Heart right ventricle (tissue), 16 donors: ENCODE results near the gene CARD10. TPM values are rescaled to one million over a fixed set of nuclear protein-coding genes. Genes with fewer than 3 reads are reported as not detected.
"Not testable (repeated sequence)": the region's sequence is repeated elsewhere in the genome, so short reads cannot be mapped to it uniquely, and the experiment has no call there.

Source experiments
- ATAC-seq, 8 donors: fragments of 200-7000 bp; cut with Tn5 transposase; one replicate each; pipeline ENCODE4 v1.9.1; 2020; ENCODE audit warnings: mild to moderate bottlenecking in 8 of 8, moderate library complexity in 8 of 8, moderate number of reproducible peaks in 1 of 8
- DNase-seq, 2 donors: peaks; one replicate each; pipeline ENCODE4 v3.0.0-alpha.2; 2020
- H3K27ac ChIP-seq, 10 donors: fragments of 200-600 bp; sonication (generic) in 2 of 10; one replicate each; pipeline versions ENCODE4 v1.5.0 to v1.8.0; 2020 to 2022; ENCODE audit warnings: mild to moderate bottlenecking in 3 of 10
- H3K27me3 ChIP-seq, 7 donors: fragments of 200-600 bp; one replicate each; pipeline ENCODE4 v1.8.0; 2021 to 2022; ENCODE audit warnings: mild to moderate bottlenecking in 2 of 7
- H3K36me3 ChIP-seq, 9 donors: fragments of 200-600 bp; sonication (generic) in 1 of 9; one replicate each; pipeline versions ENCODE4 v1.5.0 to v1.8.0; 2020 to 2022; ENCODE audit warnings: mild to moderate bottlenecking in 2 of 9
- H3K4me1 ChIP-seq, 9 donors: fragments of 200-600 bp; sonication (generic) in 1 of 9; one replicate each; pipeline versions ENCODE4 v1.5.0 to v1.8.0; 2020 to 2022; ENCODE audit warnings: mild to moderate bottlenecking in 4 of 9
- H3K4me3 ChIP-seq, 10 donors: fragments of 200-600 bp; sonication (generic) in 2 of 10; one replicate each; pipeline versions ENCODE4 v1.5.0 to v1.8.0; 2020 to 2022; ENCODE audit warnings: mild to moderate bottlenecking in 7 of 10, moderate library complexity in 2 of 10
- H3K9me3 ChIP-seq, 11 donors: fragments of 200-600 bp in 10 of 11; sonication (generic) in 2 of 11; one replicate each; pipeline versions ENCODE4 v1.5.0 to v1.8.0; 2013 to 2022; ENCODE audit warnings: mild to moderate bottlenecking in 2 of 11, control low read depth in 1 of 11, moderate library complexity in 1 of 11
- WGBS, 2 donors: extraction: QIAGEN DNeasy Blood & Tissue Kit; methylation state at CpG; one replicate each; pipeline ENCODE4 v1.1.7; 2013; ENCODE audit warnings: inconsistent platforms in 1 of 2; 5-methylcytosine and 5-hydroxymethylcytosine counted together
- intact Hi-C, 10 donors: fragments of 100-400 bp; cut with DNase I; formaldehyde crosslinking; loops; one replicate each; pipeline versions ENCODE4 v1.11.1 to v1.14.2; 2022
- polyA plus RNA-seq, 2 donors: library from polyadenylated mRNA; stranded (reverse); fragments of 200-250 nt; gene quantifications; one replicate each; pipeline ENCODE4 v1.2.3, GENCODE V29; 2013
- total RNA-seq, 10 donors: library from RNA; stranded (reverse); fragmentation: NEBNext Ultra II Directional in 3 of 10; extraction: Animal tissue kit (Norgen Biotek cat#: 25700) in 3 of 10; gene quantifications; one replicate each; pipeline versions ENCODE4 v1.2.1 to v1.2.4, GENCODE V29; 2021 to 2023
- TF ChIP-seq, protein P1 (sequence below), 9 donors: fragments of 200-600 bp; sonication (generic) in 2 of 9; IDR thresholded peaks; one replicate each; pipeline versions ENCODE4 v1.5.0 to v1.8.0; 2021 to 2022; ENCODE audit warnings: antibody characterized with exemption in 9 of 9, mild to moderate bottlenecking in 5 of 9, moderate library complexity in 1 of 9
- donor health status: Arrhythmogenic right ventricular cardiomyopathy.
- donor health status: ischemic (EF 13 %, LVEDD 7.1; RV severe dilation, severe dysfunction).
- donor health status: healthy with polysubstance abuse.
- donor health status: DM: no; HTN: yes; CAD: no.
- donor health status: DM: no; HTN: no; CAD: no.
- donor health status: ischemic (EF 25% LVEDD 6.9; RV normal size, moderate dysfunction).
- donor health status: ischemic (EF 25% LVEDD 5.7; RV mildly dilated, moderate dysfunction).
- donor health status: healthy.
- donor health status: DM: yes; HTN: yes; CAD: no.
- donor health status: Ischemic cardiomyopathy.
- donor health status: ischemic (EF 35%, LVEDD 5.7; RV mildly dilated, moderate dysfunction).
- donor health status: nonischemic (EF 11% LVEDD 7.7; RV severe dilation, severe dysfunction).
- donor health status: DM: yes; HTN: yes; CAD: no.
- donor health status: PGD.
- donor health status: ischemic (EF 29% LVEDD 5.4; RV normal size, mild dysfunction).
- donor health status: nonischemic (EF 23%, LVEDD 6.1; RV moderate dilation, normal function).

CARD10 gene
- total and polyA plus RNA-seq, 12 donors = 7.4 to 14.8 (median 8.9) TPM

DNA sequence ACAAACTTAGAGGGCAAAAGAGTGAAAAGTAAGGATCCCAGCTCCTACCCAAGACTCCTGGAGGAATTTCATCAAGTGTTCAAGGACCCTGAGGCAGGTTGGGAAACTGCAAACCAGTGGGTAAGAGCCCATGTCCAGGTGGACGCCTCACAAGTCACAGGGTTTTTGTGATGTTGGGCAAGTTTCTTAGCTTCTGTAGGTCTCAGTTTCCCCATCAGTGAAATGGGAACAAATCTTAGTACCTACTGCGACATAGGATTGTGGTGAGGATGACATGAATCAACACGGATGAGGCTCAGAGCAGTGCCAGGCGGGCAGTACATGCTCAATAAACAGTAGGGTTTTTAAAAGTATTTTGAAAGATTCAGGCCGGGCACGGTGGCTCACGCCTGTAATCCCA is 23.7 kb upstream of the CARD10 start:
- H3K4me1 ChIP-seq = peaks cover 12 to 47% (median 33%) of the 10 kb centered on the region in 9 donors
- no peaks in the 10 kb centered on the region for H3K9me3 ChIP-seq
- H3K27me3 ChIP-seq = peaks cover 0 to 15% (median 0%) of the 10 kb centered on the region in 7 donors
- 89 to 93% methylated on average over 7 of the region's 7 CpGs for WGBS, 2 donors
- H3K27ac ChIP-seq = no peak overlapping the region
- H3K36me3 ChIP-seq = no peaks in the 10 kb centered on the region
- TF ChIP-seq, protein P1, sequence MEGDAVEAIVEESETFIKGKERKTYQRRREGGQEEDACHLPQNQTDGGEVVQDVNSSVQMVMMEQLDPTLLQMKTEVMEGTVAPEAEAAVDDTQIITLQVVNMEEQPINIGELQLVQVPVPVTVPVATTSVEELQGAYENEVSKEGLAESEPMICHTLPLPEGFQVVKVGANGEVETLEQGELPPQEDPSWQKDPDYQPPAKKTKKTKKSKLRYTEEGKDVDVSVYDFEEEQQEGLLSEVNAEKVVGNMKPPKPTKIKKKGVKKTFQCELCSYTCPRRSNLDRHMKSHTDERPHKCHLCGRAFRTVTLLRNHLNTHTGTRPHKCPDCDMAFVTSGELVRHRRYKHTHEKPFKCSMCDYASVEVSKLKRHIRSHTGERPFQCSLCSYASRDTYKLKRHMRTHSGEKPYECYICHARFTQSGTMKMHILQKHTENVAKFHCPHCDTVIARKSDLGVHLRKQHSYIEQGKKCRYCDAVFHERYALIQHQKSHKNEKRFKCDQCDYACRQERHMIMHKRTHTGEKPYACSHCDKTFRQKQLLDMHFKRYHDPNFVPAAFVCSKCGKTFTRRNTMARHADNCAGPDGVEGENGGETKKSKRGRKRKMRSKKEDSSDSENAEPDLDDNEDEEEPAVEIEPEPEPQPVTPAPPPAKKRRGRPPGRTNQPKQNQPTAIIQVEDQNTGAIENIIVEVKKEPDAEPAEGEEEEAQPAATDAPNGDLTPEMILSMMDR (IDR thresholded peaks at IDR 0.05) = no peak
- intact Hi-C loops = loop anchor here in 1 of 10 donors (5.0 kb wide), 1 partner anchor 49 kb away; no protein-coding TSS in a partner anchor
- no peak overlapping the region for H3K4me3 ChIP-seq
- DNase-seq (no peak), ATAC-seq (no peak)

- not testable (repeated sequence) for H3K4me3 ChIP-seq, H3K36me3 ChIP-seq, H3K27ac ChIP-seq, ATAC-seq, H3K9me3 ChIP-seq, DNase-seq
- peaks cover 10 to 45% (median 30%) of the 10 kb centered on the region in 9 donors for H3K4me1 ChIP-seq
- WGBS, 2 donors = 97 to 98% methylated on average over 4 of the region's 4 CpGs
- intact Hi-C loops = loop anchor here in 1 of 10 donors (5.0 kb wide), 1 partner anchor 50 kb away; no protein-coding TSS in a partner anchor
- H3K27me3 ChIP-seq = peaks cover 0 to 15% (median 0%) of the 10 kb centered on the region in 7 donors
Observed at GRCh38 chr22:37542416-37542815, 23.2 kb upstream of the CARD10 start.

DNA sequence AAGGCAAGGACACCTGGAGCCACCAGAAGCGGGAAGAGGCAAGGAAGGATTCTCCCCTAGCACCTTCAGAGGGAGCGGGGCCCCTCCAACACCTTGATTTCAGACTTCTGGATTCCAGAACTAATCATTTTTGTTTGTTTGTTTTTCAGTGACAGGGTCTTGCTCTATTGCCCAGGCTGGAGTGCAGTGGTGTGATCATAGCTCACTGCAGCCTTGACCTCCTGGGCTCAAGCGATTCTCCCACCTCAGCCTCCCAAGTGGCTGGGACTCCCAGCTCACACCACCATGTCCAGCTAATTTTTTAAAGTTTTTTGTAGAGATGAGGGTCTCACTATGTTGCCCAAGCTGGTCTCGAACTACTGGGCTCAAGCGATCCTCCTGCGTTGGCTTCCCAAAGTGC is 20.6 kb upstream of the CARD10 start:
- not testable (repeated sequence) for H3K27ac ChIP-seq, H3K4me3 ChIP-seq, DNase-seq, H3K36me3 ChIP-seq, ATAC-seq, H3K9me3 ChIP-seq
- Histone ChIP-seq H3K4me1 (peaks cover 0 to 21% (median 7%) of the 10 kb centered on the region in 9 donors), H3K27me3 (peaks cover 0 to 15% (median 0%) of the 10 kb centered on the region in 7 donors)
- 93 to 98% methylated on average over 6 of the region's 6 CpGs for WGBS, 2 donors
- intact Hi-C loops = loop anchor here in 8 of 10 donors (1.0 to 5.0 kb wide), 7 partner anchors 28 to 55 kb away; no protein-coding TSS in a partner anchor

DNA sequence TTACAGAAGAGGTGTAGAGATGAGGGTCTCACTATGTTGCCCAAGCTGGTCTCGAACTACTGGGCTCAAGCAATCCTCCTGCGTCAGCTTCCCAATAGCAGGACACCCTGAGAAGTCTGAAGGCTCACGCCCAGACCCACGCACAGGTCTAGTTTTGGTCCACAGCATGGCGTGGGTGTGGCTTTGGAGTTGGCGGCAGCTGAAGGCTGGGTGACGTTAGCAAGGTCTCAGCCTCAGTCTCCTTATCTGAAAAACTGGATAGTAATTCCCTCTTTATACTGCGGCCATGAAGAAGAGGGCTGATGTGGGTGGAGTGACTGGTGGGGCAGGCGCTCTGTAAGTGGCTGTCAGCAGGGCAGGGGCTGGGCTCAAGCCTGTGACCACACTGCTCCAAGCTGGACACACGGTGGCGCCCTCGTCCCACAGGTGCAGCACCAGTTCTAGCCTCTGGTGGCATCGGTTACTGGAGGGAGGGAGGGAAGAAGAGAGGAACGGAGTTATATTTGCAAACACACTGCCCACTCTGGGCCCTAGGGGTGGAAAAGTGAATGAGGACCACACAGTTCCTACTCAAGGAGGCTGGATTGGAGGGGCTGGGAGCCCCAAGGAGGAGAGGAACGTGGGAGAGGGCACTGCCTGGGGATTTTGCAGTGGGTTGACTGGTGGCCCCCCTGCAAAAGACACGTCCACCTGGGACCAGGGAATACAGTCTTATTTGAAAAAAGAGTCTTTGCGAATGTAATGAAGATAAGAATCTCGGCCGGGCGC is 19.6 kb upstream of the CARD10 start:
- H3K9me3 ChIP-seq = no peaks in the 10 kb centered on the region
- H3K4me3 ChIP-seq = peak overlapping the region in 5 of 10 donors; percentile 8 to 17 (median 14)
- H3K27me3 ChIP-seq = peaks cover 0 to 15% (median 0%) of the 10 kb centered on the region in 7 donors
- ATAC-seq = peak; percentile 98 to 99 (median 99)
- no peaks in the 10 kb centered on the region for H3K36me3 ChIP-seq
- intact Hi-C loops = loop anchor here in 9 of 10 donors (1.0 to 5.0 kb wide), 8 partner anchors 29 to 56 kb away; no protein-coding TSS in a partner anchor
- TF ChIP-seq, protein P1 (IDR thresholded peaks at IDR 0.05) = peak; percentile 89 to 99 (median 96)
- peak overlapping the region in 2 of 10 donors; percentile 22 to 28 for H3K27ac ChIP-seq
- peak; percentile 94 to 96 for DNase-seq
- 21 to 23% methylated on average over 20 of the region's 20 CpGs for WGBS, 2 donors
- H3K4me1 ChIP-seq = peaks cover 0 to 24% (median 7%) of the 10 kb centered on the region in 9 donors

GRCh38 chr22:37535159-37535558 is 15.9 kb upstream of the CARD10 start:
- ATAC-seq (no peak), DNase-seq (no peak)
- peaks cover 0 to 22% (median 7%) of the 10 kb centered on the region in 9 donors for H3K4me1 ChIP-seq
- H3K27ac ChIP-seq = no peak overlapping the region
- H3K27me3 ChIP-seq = peaks cover 0 to 13% (median 0%) of the 10 kb centered on the region in 7 donors
- H3K36me3 ChIP-seq = no peaks in the 10 kb centered on the region
- intact Hi-C loops = loop anchor here in 2 of 10 donors (5.0 kb wide), 1 partner anchor 37 kb away; no protein-coding TSS in a partner anchor
- H3K9me3 ChIP-seq = no peaks in the 10 kb centered on the region
- no peak overlapping the region for H3K4me3 ChIP-seq
- 92 to 96% methylated on average over 6 of the region's 6 CpGs for WGBS, 2 donors
- TF ChIP-seq, protein P1 (IDR thresholded peaks at IDR 0.05) = no peak
